ENCODE measurements around the gene CDCP1. TPM values are rescaled to one million over a fixed set of nuclear protein-coding genes. Genes with fewer than 3 reads are reported as not detected.
"Not testable (repeated sequence)": the region's sequence is repeated elsewhere in the genome, so short reads cannot be mapped to it uniquely, and the experiment has no call there.

Gene CDCP1
- total RNA-seq, 1 donor from 2014 or later: 0.53 TPM

- no peak for DNase-seq (ENCODE audit: low spot score)
Measured at GRCh38 chr3:45171283-45171682, 25.1 kb upstream of the CDCP1 start.

GRCh38 chr3:45170096-45170495, 23.9 kb upstream of the CDCP1 start:
- ATAC-seq (no peak), DNase-seq (ENCODE audit: low spot score) (no peak)

More at GRCh38 chr3:45171283-45171682, 25.1 kb upstream of the CDCP1 start:
- no peak for ATAC-seq

GRCh38 chr3:45169125-45169904, 23.1 kb upstream of the CDCP1 start:
- ATAC-seq (no peak), DNase-seq (ENCODE audit: low spot score) (no peak)

GRCh38 chr3:45168451-45168850, 22.3 kb upstream of the CDCP1 start:
- ATAC-seq (no peak), DNase-seq (ENCODE audit: low spot score) (no peak)

GRCh38 chr3:45167011-45167911, 21.1 kb upstream of the CDCP1 start:
- DNase-seq (ENCODE audit: low spot score): peak; percentile 54
- peak; percentile 66 for ATAC-seq

- ATAC-seq: no peak
Measured at GRCh38 chr3:45166321-45166879, 20.2 kb upstream of the CDCP1 start.

GRCh38 chr3:45165497-45166283, 19.5 kb upstream of the CDCP1 start:
- ATAC-seq (no peak), DNase-seq (ENCODE audit: low spot score) (no peak)

More at GRCh38 chr3:45166321-45166879, 20.2 kb upstream of the CDCP1 start:
- no peak for DNase-seq (ENCODE audit: low spot score)

GRCh38 chr3:45164056-45164455, 17.9 kb upstream of the CDCP1 start:
- DNase-seq (ENCODE audit: low spot score) (no peak), ATAC-seq (no peak)

GRCh38 chr3:45163481-45163880, 17.3 kb upstream of the CDCP1 start:
- no peak for ATAC-seq
- no peak for DNase-seq (ENCODE audit: low spot score)

GRCh38 chr3:45154641-45155147, 8.5 kb upstream of the CDCP1 start:
- DNase-seq (ENCODE audit: low spot score) (no peak), ATAC-seq (no peak)

GRCh38 chr3:45153658-45154437, 7.7 kb upstream of the CDCP1 start:
- no peak for DNase-seq (ENCODE audit: low spot score)
- ATAC-seq: no peak

GRCh38 chr3:45152307-45152706, 6.1 kb upstream of the CDCP1 start:
- DNase-seq (ENCODE audit: low spot score) (no peak), ATAC-seq (no peak)

GRCh38 chr3:45151100-45151499, 4.9 kb upstream of the CDCP1 start:
- DNase-seq (ENCODE audit: low spot score) (no peak), ATAC-seq (no peak)

GRCh38 chr3:45148921-45149320, 2.7 kb upstream of the CDCP1 start:
- ATAC-seq (no peak), DNase-seq (ENCODE audit: low spot score) (no peak)

GRCh38 chr3:45145223-45145622, 955 bp downstream of the CDCP1 start:
- ATAC-seq (no peak), DNase-seq (ENCODE audit: low spot score) (no peak)

GRCh38 chr3:45143673-45144671, 2.2 kb downstream of the CDCP1 start:
- DNase-seq (ENCODE audit: low spot score) (no peak), ATAC-seq (peak; percentile 35)

GRCh38 chr3:45140770-45141155, 5.4 kb downstream of the CDCP1 start:
- ATAC-seq: not testable (repeated sequence)

GRCh38 chr3:45140141-45140769, 5.9 kb downstream of the CDCP1 start:
- ATAC-seq (no peak), DNase-seq (ENCODE audit: low spot score) (no peak)

More at GRCh38 chr3:45140770-45141155, 5.4 kb downstream of the CDCP1 start:
- not testable (repeated sequence) for DNase-seq (ENCODE audit: low spot score)
